Measurements from ENCODE around the gene SERPINA1.

- TF ChIP-seq, protein P1, sequence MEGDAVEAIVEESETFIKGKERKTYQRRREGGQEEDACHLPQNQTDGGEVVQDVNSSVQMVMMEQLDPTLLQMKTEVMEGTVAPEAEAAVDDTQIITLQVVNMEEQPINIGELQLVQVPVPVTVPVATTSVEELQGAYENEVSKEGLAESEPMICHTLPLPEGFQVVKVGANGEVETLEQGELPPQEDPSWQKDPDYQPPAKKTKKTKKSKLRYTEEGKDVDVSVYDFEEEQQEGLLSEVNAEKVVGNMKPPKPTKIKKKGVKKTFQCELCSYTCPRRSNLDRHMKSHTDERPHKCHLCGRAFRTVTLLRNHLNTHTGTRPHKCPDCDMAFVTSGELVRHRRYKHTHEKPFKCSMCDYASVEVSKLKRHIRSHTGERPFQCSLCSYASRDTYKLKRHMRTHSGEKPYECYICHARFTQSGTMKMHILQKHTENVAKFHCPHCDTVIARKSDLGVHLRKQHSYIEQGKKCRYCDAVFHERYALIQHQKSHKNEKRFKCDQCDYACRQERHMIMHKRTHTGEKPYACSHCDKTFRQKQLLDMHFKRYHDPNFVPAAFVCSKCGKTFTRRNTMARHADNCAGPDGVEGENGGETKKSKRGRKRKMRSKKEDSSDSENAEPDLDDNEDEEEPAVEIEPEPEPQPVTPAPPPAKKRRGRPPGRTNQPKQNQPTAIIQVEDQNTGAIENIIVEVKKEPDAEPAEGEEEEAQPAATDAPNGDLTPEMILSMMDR (conservative IDR thresholded peaks at IDR 0.05), result no peak
- no peak for TF ChIP-seq ZFX (IDR thresholded peaks at IDR 0.05)
Measured at GRCh38 chr14:94354638-94355185, 33.7 kb downstream of the SERPINA1 start.

Data from C4-2B (cell line).